GM19240 (cell line): ENCODE data around the gene TMC6.
"Not testable (repeated sequence)": the region's sequence is repeated elsewhere in the genome, so short reads cannot be mapped to it uniquely, and the experiment has no call there.

Experiments
- DNase-seq: peaks from one replicate; pipeline ENCODE4 v3.0.0; 2011; ENCODE audit warnings: low spot score; ENCODE audit not compliant: insufficient read length

Gene TMC6

DNA sequence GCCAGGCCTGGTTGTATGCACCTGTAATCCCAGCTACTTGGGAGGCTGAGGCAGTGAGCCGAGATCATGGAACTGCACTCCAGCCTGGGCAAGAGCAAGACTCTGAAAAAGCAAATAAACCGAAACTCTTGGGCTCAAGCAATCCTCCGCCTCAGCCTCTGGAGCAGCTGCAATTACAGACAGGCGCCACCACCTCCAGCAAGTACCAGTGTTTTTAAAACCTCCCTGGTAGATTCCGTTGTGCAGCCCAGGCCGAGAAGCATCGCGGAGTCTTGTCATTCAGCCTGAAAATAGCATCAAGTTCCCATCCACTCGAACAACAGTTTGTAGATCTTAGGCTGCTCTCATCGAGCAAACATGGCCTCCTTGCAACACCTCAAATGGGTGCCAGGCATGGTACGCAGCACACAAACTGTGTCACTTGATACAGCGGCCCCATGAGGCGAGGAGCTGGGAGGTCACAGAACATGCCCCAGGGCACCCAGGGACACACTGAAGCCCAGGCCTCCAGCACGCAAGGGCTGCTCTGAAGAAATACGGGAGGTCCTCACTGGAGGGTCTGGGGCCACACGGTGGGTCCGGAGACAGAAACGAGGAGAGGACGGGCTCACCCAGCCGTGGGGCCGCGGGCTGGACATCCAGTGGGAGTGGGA lies 18.1 kb downstream of the TMC6 start:
- no peak for DNase-seq

DNA sequence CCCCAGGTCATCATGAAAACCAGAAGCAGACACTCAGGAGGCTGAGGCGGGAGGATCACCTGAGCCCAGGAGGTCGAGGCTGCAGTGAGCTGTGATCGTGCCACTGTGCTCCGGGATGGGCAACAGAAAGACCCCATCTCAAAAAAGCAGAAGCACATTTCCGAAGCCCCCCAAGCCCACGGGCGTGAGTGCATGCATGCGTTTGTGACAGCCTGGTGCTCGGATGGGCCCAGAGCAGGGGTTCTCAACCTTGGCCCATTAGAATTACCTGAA lies 19.1 kb downstream of the TMC6 start:
- no peak for DNase-seq

- no peak for DNase-seq
Observed at GRCh38 chr17:78108726-78109488, 19.6 kb downstream of the TMC6 start.

DNA sequence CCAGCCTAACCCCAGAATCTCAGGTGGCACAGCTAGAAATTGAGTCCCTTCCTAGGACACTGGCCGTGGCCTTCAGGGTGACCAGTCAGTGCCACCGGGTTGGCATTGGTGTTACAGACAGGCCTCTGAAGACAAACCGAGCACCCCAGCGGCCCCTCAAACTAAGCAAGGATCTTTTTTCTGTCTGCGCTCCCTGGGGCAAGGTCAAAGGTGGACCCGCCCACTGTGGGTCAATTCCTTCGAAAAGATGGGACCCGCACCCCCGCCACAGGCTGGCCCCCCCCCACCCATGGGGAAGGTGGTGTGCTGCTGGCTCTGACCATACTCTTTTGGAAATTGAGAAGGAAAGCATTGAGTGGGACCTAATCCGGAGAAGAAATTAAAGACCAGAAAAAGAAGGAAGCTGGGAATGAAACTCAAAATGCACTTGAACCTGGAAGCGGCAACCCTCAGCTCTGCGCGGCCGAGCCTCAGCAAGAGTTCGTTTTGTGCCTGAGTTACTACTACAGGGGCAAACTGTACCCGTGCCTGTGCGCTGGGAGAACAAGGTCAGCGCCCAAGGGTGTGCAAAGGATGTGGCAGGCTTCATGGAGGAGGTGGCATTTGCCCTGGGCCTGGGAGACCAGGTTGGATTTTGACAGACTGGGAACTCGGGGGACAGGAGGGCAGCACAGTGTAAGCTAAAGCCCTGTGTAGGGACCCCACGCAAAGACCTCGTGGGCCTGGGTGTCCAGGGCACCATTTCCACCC lies 20.4 kb downstream of the TMC6 start:
- DNase-seq = no peak

GRCh38 chr17:78107457-78107856 lies 21.1 kb downstream of the TMC6 start:
- no peak for DNase-seq

DNA sequence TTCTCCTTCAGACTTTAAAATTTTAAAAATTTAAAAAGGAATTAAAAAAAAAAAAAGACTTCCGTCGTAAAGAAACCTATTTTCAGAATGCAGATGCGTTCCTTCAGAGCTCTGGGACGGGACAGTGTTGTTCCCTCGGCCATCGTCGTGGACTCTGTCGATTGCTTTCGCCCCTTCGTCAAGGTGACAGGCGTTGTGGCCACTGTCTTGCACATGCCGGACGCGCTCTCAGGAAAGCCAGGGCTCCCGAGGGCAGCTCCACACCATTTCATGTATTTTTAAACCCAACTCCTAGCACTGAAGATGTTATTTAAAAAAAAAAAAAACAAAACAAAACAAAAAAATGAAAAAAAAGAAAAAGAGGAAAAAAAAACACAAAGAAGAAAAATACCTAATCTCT lies 22.3 kb downstream of the TMC6 start:
- no peak for DNase-seq

- DNase-seq = no peak
Observed at GRCh38 chr17:78105551-78105950, 23.0 kb downstream of the TMC6 start.

DNA sequence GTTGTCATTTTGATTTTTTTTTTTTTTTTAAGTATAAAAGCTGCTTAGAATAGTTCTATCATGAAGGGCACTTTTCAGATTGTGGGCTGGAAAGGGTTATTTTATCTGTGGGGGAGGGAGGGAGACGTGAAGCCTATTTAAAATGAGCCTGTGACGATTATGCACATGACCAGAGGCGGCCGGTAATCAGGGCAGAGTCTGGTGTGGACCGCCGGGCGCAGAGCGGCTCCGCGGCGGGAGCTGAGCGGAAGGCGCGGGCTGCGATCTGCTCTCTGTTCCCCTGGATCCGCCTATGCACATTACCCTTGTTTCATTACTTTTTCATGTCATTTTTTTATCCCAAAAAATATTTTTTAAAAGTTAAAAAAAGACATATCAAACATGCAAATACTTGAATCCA lies 23.5 kb downstream of the TMC6 start:
- DNase-seq = no peak

- DNase-seq = no peak
Observed at GRCh38 chr17:78104540-78104941, 24.0 kb downstream of the TMC6 start.

- DNase-seq = no peak
Observed at GRCh38 chr17:78103311-78103710, 25.2 kb downstream of the TMC6 start.

DNA sequence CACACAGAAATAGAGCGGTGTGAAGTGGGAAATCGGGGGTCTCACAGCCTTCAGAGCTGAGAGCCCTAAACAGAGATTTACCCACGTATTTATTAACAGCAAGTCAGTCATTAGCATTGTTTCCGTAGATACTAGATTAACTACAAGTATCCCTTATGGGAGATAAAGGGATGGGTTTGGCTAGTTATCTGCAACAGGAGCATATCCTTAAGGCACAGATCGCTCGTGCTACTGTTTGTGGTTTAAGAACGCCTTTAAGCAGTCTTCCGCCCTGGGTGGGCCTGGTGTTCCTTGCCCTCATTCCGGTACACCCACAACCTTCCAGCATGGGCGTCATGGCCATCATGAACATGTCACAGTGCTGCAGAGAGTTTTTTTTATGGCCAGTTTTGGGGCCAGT lies 27.0 kb downstream of the TMC6 start:
- DNase-seq = no peak

DNA sequence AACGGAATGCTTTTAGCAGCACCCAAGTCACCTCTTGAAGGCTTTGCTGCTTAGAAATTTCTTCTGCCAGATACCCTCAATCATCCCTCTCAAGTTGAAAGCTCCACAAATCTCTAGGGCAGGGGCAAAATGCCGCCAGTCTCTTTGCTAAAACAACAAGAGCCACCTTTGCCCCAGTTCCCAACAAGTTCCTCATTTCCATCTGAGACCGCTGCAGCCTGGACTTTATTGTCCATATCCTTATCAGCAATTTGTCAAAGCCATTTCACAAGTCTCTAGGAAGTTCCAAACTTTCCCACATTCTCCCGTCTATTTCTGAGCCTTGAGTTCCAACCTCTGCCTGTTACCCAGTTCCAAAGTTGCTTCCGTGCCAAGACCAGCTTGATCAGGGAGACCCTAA lies 27.4 kb downstream of the TMC6 start:
- no peak for DNase-seq

- DNase-seq = no peak
Observed at GRCh38 chr17:78096093-78096492, 32.5 kb downstream of the TMC6 start.

- DNase-seq = no peak
Observed at GRCh38 chr17:78095035-78095434, 33.5 kb downstream of the TMC6 start.

DNA sequence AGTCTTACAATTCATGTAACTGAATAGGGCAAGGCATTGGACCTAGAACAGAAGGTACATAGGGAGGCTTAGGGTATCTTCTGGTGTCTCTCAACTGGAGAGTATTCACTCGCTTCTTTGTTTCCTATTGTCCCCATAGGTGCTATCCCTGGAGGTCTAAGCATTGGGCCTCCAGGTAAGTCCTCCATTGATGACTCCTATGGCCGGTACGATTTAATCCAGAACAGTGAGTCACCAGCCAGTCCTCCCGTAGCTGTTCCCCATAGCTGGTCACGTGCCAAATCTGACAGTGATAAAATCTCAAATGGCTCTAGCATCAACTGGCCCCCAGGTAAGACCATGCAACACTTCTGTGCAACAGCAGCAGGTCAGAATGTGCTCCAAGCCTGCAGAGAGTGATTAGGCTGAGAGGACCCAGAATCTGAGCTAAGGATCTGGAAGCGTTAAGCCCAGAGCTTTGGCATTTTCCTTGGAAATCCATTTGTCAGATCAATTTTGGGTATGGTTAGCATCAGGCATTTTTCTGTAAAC lies 35.7 kb downstream of the TMC6 start:
- no peak for DNase-seq

- no peak for DNase-seq
Observed at GRCh38 chr17:78089576-78090281, 38.8 kb downstream of the TMC6 start.

GRCh38 chr17:78088529-78088928 lies 40.0 kb downstream of the TMC6 start:
- DNase-seq = no peak

DNA sequence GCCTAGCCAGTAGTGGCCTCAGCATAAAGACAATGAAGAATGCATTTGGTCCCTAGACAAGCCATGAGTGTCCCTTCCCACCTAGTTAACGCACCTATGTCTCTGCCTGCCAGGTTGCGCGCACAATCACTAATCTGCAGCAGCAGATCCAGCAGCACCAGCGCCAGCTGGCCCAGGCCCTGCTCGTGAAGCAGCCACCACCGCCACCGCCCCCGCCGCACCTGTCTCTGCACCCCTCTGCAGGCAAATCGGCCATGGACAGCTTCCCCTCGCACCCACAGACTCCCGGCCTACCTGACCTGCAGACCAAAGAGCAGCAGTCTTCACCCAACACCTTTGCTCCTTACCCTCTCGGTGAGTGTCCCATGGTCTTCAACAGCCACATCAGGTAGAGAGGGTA lies 41.8 kb downstream of the TMC6 start:
- DNase-seq = no peak

- DNase-seq = no peak
Observed at GRCh38 chr17:78082988-78083387, 45.6 kb downstream of the TMC6 start.

GRCh38 chr17:78082355-78082872 lies 46.1 kb downstream of the TMC6 start:
- DNase-seq = not testable (repeated sequence)

DNA sequence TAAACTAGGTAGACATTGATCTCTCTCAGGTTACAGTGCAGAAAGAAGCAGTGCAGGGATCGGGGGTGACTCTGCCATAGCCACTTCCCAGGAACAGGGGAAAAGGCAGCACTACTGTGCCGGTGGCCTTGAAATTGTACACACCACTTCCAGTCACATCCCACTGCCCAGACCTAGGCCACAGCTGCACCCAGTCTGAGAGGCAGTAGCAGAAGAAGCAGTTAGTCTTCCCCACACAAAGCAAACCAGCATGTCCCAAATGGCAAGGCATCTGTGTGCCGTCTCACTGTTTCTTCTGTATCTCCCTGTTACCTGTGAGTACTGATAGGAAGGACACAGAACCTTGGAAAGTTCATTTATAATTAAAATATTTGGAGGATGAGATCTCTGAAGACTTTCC lies 47.0 kb downstream of the TMC6 start:
- DNase-seq = no peak

DNA sequence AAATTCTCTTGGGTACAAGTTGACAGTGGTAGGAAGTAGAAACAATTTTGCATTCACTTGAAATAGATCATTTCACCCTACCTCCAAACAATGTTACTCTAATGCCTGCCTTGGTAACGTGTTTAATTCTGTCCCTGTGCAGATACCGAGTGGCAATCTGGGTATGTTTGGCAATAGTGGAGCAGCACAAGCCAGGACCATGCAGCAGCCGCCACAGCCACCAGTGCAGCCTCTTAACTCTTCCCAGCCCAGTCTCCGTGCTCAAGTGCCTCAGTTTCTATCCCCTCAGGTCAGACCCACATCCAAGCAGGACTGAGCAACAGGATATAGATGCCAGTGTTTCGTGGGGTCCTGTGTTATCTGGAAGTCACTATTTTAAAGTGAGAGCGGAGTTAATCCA lies 49.3 kb downstream of the TMC6 start:
- no peak for DNase-seq
